Measurements from ENCODE around the gene CEL. TPM values are rescaled to one million over a fixed set of nuclear protein-coding genes. Genes with fewer than 3 reads are reported as not detected.

CEL gene
- total and polyA plus RNA-seq, 2 experiments from 2014 or later, result 0.27 to 2.3 TPM

DNA sequence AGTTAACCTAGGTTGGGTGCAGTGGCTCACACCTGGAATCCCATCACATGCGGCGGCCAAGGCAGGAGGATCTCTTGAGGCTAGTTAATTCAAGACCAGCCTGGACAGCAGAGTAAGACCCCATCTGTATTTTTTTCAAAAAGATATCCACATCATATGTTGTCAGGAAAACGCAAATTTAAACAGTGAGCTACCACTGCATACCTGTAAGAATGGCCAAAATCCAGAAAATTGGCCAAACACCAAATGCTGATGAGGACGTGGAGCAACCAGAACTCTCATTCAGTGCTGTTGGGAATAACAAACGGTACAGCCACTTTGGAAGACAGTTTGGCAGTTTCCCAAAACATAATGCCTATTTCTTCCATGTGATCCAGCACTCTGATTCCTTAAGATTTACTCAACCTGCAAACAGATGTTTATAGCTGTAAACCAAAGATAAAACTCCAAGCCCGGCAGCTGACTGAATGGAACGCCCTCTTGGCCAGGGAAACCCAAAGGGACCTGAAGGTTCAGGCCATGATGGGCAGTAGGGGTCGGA is 12.4 kb downstream of the CEL start:
- Histone ChIP-seq H3F3A (replicated peaks; ENCODE audit: low read depth) (no peaks in the 10 kb centered on the region), H3K4me3 (no peak overlapping the region), H3K27ac (ENCODE audit: low read depth) (no peak overlapping the region), H4K20me1 (replicated peaks; ENCODE audit: insufficient read depth) (no peaks in the 10 kb centered on the region; the same call in 1 of the 2 replicates), H3K4me2 (no peak overlapping the region), H3K27me3 (ENCODE audit: insufficient read depth) (no peaks in the 10 kb centered on the region), H3K79me2 (replicated peaks; ENCODE audit: insufficient read depth) (no peaks in the 10 kb centered on the region), H3K36me3 (ENCODE audit: insufficient read depth) (no peaks in the 10 kb centered on the region), H3K9me2 (ENCODE audit: insufficient read depth) (no peaks in the 10 kb centered on the region), H3K4me1 (ENCODE audit: insufficient read depth) (no peaks in the 10 kb centered on the region), H2AFZ (no peak overlapping the region)
- H3K27ac Mint-ChIP-seq, result no peak overlapping the region
- peaks cover 13% of the 10 kb centered on the region for H3K27me3 Mint-ChIP-seq (ENCODE audit: insufficient read depth, low read depth, poor library complexity)
- ATAC-seq, result no peak
- H3K4me3 Mint-ChIP-seq, result no peak overlapping the region
- H3K4me1 Mint-ChIP-seq, result peaks cover 5% of the 10 kb centered on the region; the same call in 2 of the 3 replicates
- no peak for DNase-seq (ENCODE audit: low spot score)
- peaks cover 9% of the 10 kb centered on the region for H3K36me3 Mint-ChIP-seq (ENCODE audit: low read depth)
- H3K9me3 Mint-ChIP-seq, result no peaks in the 10 kb centered on the region; the same call in 2 of the 3 replicates
- TF ChIP-seq EZH2phosphoT487 (IDR thresholded peaks at IDR 0.05; ENCODE audit: unreplicated experiment) (no peak), EZH2 (IDR thresholded peaks at IDR 0.05; ENCODE audit: low read depth, unreplicated experiment) (no peak), ZNF114 (CRISPR knock-in tag; IDR thresholded peaks at IDR 0.05) (no peak), NANOG (IDR thresholded peaks at IDR 0.05; ENCODE audit: borderline replicate concordance) (no peak), ZNF331 (CRISPR knock-in tag; IDR thresholded peaks at IDR 0.05; ENCODE audit: low read depth) (no peak), CREB1 (CRISPR knock-in tag; IDR thresholded peaks at IDR 0.05; ENCODE audit: low read depth) (no peak), REST (IDR thresholded peaks at IDR 0.05; ENCODE audit: unreplicated experiment) (no peak), ETS1 (IDR thresholded peaks at IDR 0.05) (no peak), ZNF462 (CRISPR knock-in tag; IDR thresholded peaks at IDR 0.05) (no peak)
- TF ChIP-seq, protein P1, sequence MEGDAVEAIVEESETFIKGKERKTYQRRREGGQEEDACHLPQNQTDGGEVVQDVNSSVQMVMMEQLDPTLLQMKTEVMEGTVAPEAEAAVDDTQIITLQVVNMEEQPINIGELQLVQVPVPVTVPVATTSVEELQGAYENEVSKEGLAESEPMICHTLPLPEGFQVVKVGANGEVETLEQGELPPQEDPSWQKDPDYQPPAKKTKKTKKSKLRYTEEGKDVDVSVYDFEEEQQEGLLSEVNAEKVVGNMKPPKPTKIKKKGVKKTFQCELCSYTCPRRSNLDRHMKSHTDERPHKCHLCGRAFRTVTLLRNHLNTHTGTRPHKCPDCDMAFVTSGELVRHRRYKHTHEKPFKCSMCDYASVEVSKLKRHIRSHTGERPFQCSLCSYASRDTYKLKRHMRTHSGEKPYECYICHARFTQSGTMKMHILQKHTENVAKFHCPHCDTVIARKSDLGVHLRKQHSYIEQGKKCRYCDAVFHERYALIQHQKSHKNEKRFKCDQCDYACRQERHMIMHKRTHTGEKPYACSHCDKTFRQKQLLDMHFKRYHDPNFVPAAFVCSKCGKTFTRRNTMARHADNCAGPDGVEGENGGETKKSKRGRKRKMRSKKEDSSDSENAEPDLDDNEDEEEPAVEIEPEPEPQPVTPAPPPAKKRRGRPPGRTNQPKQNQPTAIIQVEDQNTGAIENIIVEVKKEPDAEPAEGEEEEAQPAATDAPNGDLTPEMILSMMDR (conservative IDR thresholded peaks at IDR 0.05; ENCODE audit: low read depth in 2 of 2), result no peak
